ENCODE data around the gene OR13J1.
A peak's percentile ranks its signal among the peaks of the same experiment; 100 is the strongest.

OR13J1 gene

DNA sequence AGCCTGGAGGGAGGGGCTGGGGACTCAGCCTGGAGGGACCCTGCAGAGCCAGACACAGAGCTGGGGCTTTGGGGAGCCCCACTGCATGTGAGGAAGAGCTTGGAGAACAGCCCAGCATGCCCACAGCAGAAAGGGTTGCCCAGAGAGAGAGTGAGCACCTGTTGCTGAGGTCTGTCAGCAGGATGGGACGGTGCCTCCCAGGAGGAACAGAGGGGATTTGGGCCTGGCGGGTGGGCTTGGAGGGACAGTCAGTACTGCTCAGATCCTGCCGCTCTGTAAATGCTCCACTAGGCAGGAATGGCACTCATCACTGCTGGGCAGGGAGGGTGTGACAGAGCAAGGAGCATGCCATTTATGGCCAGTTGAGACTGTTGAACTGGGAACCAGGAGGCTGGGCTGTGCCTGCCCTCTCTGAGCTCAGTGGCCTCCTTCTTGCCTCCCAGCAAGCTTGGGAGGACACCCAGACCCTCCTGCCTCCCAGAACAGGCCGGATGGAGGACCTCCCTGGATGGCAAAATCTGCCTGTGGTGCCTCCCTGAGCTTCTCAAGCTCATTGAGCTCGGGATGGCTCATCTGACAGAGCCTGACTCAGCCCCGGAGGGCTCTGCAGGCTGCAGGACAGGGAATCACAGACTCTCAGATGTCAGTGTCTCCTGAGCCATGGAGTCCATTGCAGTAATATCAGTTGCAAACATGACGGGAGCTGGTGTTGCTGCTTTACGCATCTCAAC is 35.0 kb upstream of the OR13J1 start:
- Histone ChIP-seq H3K4me3 (replicated peaks; ENCODE audit: insufficient read depth, low read length) (no peak overlapping the region), H3K27me3 (ENCODE audit: insufficient read depth, poor library complexity, severe bottlenecking) (peaks cover 6% of the 10 kb centered on the region), H3K27ac (replicated peaks) (no peak overlapping the region)
- DNase-seq (ENCODE audit: low read depth in 1 of 2, low spot score in 1 of 2) = no peak
- TF ChIP-seq, protein P1, sequence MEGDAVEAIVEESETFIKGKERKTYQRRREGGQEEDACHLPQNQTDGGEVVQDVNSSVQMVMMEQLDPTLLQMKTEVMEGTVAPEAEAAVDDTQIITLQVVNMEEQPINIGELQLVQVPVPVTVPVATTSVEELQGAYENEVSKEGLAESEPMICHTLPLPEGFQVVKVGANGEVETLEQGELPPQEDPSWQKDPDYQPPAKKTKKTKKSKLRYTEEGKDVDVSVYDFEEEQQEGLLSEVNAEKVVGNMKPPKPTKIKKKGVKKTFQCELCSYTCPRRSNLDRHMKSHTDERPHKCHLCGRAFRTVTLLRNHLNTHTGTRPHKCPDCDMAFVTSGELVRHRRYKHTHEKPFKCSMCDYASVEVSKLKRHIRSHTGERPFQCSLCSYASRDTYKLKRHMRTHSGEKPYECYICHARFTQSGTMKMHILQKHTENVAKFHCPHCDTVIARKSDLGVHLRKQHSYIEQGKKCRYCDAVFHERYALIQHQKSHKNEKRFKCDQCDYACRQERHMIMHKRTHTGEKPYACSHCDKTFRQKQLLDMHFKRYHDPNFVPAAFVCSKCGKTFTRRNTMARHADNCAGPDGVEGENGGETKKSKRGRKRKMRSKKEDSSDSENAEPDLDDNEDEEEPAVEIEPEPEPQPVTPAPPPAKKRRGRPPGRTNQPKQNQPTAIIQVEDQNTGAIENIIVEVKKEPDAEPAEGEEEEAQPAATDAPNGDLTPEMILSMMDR (IDR thresholded peaks at IDR 0.05; ENCODE audit: insufficient read depth, low read length) = no peak
- TF ChIP-seq, protein P2, sequence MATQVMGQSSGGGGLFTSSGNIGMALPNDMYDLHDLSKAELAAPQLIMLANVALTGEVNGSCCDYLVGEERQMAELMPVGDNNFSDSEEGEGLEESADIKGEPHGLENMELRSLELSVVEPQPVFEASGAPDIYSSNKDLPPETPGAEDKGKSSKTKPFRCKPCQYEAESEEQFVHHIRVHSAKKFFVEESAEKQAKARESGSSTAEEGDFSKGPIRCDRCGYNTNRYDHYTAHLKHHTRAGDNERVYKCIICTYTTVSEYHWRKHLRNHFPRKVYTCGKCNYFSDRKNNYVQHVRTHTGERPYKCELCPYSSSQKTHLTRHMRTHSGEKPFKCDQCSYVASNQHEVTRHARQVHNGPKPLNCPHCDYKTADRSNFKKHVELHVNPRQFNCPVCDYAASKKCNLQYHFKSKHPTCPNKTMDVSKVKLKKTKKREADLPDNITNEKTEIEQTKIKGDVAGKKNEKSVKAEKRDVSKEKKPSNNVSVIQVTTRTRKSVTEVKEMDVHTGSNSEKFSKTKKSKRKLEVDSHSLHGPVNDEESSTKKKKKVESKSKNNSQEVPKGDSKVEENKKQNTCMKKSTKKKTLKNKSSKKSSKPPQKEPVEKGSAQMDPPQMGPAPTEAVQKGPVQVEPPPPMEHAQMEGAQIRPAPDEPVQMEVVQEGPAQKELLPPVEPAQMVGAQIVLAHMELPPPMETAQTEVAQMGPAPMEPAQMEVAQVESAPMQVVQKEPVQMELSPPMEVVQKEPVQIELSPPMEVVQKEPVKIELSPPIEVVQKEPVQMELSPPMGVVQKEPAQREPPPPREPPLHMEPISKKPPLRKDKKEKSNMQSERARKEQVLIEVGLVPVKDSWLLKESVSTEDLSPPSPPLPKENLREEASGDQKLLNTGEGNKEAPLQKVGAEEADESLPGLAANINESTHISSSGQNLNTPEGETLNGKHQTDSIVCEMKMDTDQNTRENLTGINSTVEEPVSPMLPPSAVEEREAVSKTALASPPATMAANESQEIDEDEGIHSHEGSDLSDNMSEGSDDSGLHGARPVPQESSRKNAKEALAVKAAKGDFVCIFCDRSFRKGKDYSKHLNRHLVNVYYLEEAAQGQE (IDR thresholded peaks at IDR 0.05; ENCODE audit: insufficient replicate concordance, low read depth) = no peak
- TF ChIP-seq POLR2AphosphoS5 (IDR thresholded peaks at IDR 0.05; ENCODE audit: low read depth) (no peak), SPI1 (IDR thresholded peaks at IDR 0.05; ENCODE audit: borderline replicate concordance, low read depth) (no peak), GABPA (IDR thresholded peaks at IDR 0.05; ENCODE audit: low read depth) (no peak)

- Histone ChIP-seq H3K4me3 (replicated peaks; ENCODE audit: insufficient read depth, low read length) (no peak overlapping the region), H3K27ac (replicated peaks) (no peak overlapping the region), H3K27me3 (ENCODE audit: insufficient read depth, poor library complexity, severe bottlenecking) (peaks cover 6% of the 10 kb centered on the region)
- DNase-seq (ENCODE audit: low read depth in 1 of 2, low spot score in 1 of 2) = no peak
- TF ChIP-seq, protein P2 (IDR thresholded peaks at IDR 0.05; ENCODE audit: insufficient replicate concordance, low read depth) = no peak
- TF ChIP-seq GABPA (IDR thresholded peaks at IDR 0.05; ENCODE audit: low read depth) (no peak), SPI1 (IDR thresholded peaks at IDR 0.05; ENCODE audit: borderline replicate concordance, low read depth) (no peak), POLR2AphosphoS5 (IDR thresholded peaks at IDR 0.05; ENCODE audit: low read depth) (no peak)
- TF ChIP-seq, protein P1 (IDR thresholded peaks at IDR 0.05; ENCODE audit: insufficient read depth, low read length) = no peak
Observed at GRCh38 chr9:35904338-35904737, 34.1 kb upstream of the OR13J1 start.

DNA sequence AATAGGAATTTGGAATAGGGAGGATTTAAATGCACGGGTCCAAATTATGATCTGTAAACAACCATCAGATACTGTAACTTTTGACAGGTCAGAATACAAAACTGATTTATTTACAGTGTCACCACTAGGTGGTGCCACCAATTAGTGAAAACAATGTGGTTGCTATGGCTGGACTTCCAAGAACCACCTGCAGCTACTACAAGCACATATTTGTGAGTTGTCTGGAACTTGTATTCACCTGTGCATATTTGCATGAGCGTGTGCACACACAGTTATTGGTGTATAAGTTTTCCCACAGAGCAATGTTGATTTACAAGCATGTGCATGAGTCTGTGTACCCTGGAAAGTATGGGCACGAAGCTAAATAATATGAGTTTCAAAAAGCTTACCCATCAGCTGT is 32.8 kb upstream of the OR13J1 start:
- Histone ChIP-seq H3K4me3 (replicated peaks; ENCODE audit: insufficient read depth, low read length) (no peak overlapping the region), H3K27me3 (ENCODE audit: insufficient read depth, poor library complexity, severe bottlenecking) (peaks cover 11% of the 10 kb centered on the region), H3K27ac (replicated peaks) (no peak overlapping the region)
- TF ChIP-seq POLR2AphosphoS5 (IDR thresholded peaks at IDR 0.05; ENCODE audit: low read depth) (no peak), GABPA (IDR thresholded peaks at IDR 0.05; ENCODE audit: low read depth) (no peak), SPI1 (IDR thresholded peaks at IDR 0.05; ENCODE audit: borderline replicate concordance, low read depth) (no peak)
- TF ChIP-seq, protein P2 (IDR thresholded peaks at IDR 0.05; ENCODE audit: insufficient replicate concordance, low read depth) = no peak
- TF ChIP-seq, protein P1 (IDR thresholded peaks at IDR 0.05; ENCODE audit: insufficient read depth, low read length) = peak; percentile 43
- peak in 1 of 2 experiments; percentile 35 for DNase-seq (ENCODE audit: low read depth in 1 of 2, low spot score in 1 of 2)

Data from HL-60 (cell line).